HEK293 (cell line): ENCODE data around the gene TMEM187.

ENCODE experiments used
- IKZF3 ChIP-seq: fragments of 450-650 bp; IDR thresholded peaks from 2 replicates; pipeline ENCODE4 v1.5.0; 2018; ENCODE audit warnings: missing biosample characterization, mild to moderate bottlenecking, missing genetic modification characterization, moderate library complexity
- KLF1 ChIP-seq: fragments of 450-650 bp; formaldehyde crosslinking; IDR thresholded peaks from 2 replicates; pipeline ENCODE4 v1.5.1; 2016; ENCODE audit warnings: missing biosample characterization, missing genetic modification characterization
- KLF16 ChIP-seq: fragments of 450-650 bp; formaldehyde crosslinking; IDR thresholded peaks from 2 replicates; pipeline ENCODE4 v1.5.1; 2017; ENCODE audit warnings: missing biosample characterization, missing genetic modification characterization
- ZBTB7A ChIP-seq: fragments of 450-650 bp; formaldehyde crosslinking; IDR thresholded peaks from 2 replicates; pipeline ENCODE4 v1.5.1; 2016; ENCODE audit warnings: low read depth, missing biosample characterization, missing genetic modification characterization
- ZEB2 ChIP-seq: fragments of 450-650 bp; formaldehyde crosslinking; IDR thresholded peaks from 2 replicates; pipeline ENCODE4 v1.5.1; 2016; ENCODE audit warnings: missing biosample characterization, missing genetic modification characterization
- ZNF121 ChIP-seq: fragments of 450-650 bp; formaldehyde crosslinking; IDR thresholded peaks from 2 replicates; pipeline ENCODE4 v1.5.1; 2016; ENCODE audit warnings: missing biosample characterization, missing genetic modification characterization
- ZNF146 ChIP-seq: fragments of 450-650 bp; formaldehyde crosslinking; IDR thresholded peaks from 2 replicates; pipeline ENCODE4 v1.5.1; 2016; ENCODE audit warnings: missing biosample characterization, missing genetic modification characterization
- ZNF157 ChIP-seq: fragments of 450-650 bp; formaldehyde crosslinking; IDR thresholded peaks from 2 replicates; pipeline ENCODE4 v1.5.1; 2016; ENCODE audit warnings: missing biosample characterization, missing genetic modification characterization
- ZNF174 ChIP-seq: fragments of 450-650 bp; formaldehyde crosslinking; IDR thresholded peaks from 2 replicates; pipeline ENCODE4 v1.5.0; 2017; ENCODE audit warnings: missing biosample characterization, mild to moderate bottlenecking, missing genetic modification characterization
- ZNF19 ChIP-seq: fragments of 450-650 bp; formaldehyde crosslinking; IDR thresholded peaks from 2 replicates; pipeline ENCODE4; 2016; ENCODE audit warnings: missing biosample characterization, missing genetic modification characterization, low read depth
- ZNF211 ChIP-seq: fragments of 450-650 bp; formaldehyde crosslinking; IDR thresholded peaks from 2 replicates; pipeline ENCODE4 v1.5.1; 2016; ENCODE audit warnings: low read depth, missing biosample characterization, missing genetic modification characterization
- ZNF214 ChIP-seq: fragments of 450-650 bp; formaldehyde crosslinking; IDR thresholded peaks from 2 replicates; pipeline ENCODE4 v1.5.1; 2017; ENCODE audit warnings: missing biosample characterization, mild to moderate bottlenecking, missing genetic modification characterization, borderline replicate concordance
- ZNF24 ChIP-seq: fragments of 450-650 bp; formaldehyde crosslinking; IDR thresholded peaks from 2 replicates; pipeline ENCODE4 v1.5.1; 2016; ENCODE audit warnings: missing biosample characterization, missing genetic modification characterization
- ZNF302 ChIP-seq: fragments of 450-650 bp; formaldehyde crosslinking; IDR thresholded peaks from 2 replicates; pipeline ENCODE4 v1.5.1; 2016; ENCODE audit warnings: missing biosample characterization, missing genetic modification characterization, low read depth
- ZNF311 ChIP-seq: fragments of 450-650 bp; formaldehyde crosslinking; IDR thresholded peaks from 2 replicates; pipeline ENCODE4 v1.5.1; 2017; ENCODE audit warnings: missing biosample characterization, missing genetic modification characterization, borderline replicate concordance
- ZNF423 ChIP-seq: fragments of 450-650 bp; formaldehyde crosslinking; IDR thresholded peaks from 2 replicates; pipeline ENCODE4 v1.5.1; 2016; ENCODE audit warnings: missing biosample characterization, missing genetic modification characterization
- ZNF571 ChIP-seq: fragments of 450-650 bp; formaldehyde crosslinking; IDR thresholded peaks from 2 replicates; pipeline ENCODE4 v1.5.0; 2017; ENCODE audit warnings: missing biosample characterization, missing genetic modification characterization
- ZNF658 ChIP-seq: fragments of 450-650 bp; formaldehyde crosslinking; IDR thresholded peaks from 2 replicates; pipeline ENCODE4; 2016; ENCODE audit warnings: missing biosample characterization, missing genetic modification characterization
- ZNF677 ChIP-seq: fragments of 450-650 bp; IDR thresholded peaks from 2 replicates; pipeline ENCODE4 v1.5.0; 2018; ENCODE audit warnings: missing biosample characterization, mild to moderate bottlenecking, missing genetic modification characterization, moderate library complexity
- ZNF701 ChIP-seq: fragments of 450-650 bp; formaldehyde crosslinking; IDR thresholded peaks from 2 replicates; pipeline ENCODE4 v1.5.1; 2016; ENCODE audit warnings: missing biosample characterization, missing genetic modification characterization
- ZNF768 ChIP-seq: fragments of 450-650 bp; formaldehyde crosslinking; IDR thresholded peaks from 2 replicates; pipeline ENCODE4 v1.5.1; 2018; ENCODE audit warnings: missing biosample characterization, mild to moderate bottlenecking, missing genetic modification characterization
- ZNF776 ChIP-seq: fragments of 450-650 bp; formaldehyde crosslinking; IDR thresholded peaks from 2 replicates; pipeline ENCODE4 v1.5.0; 2017; ENCODE audit warnings: missing biosample characterization, missing genetic modification characterization, borderline replicate concordance
- ZSCAN16 ChIP-seq: fragments of 450-650 bp; formaldehyde crosslinking; IDR thresholded peaks from 2 replicates; pipeline ENCODE4 v1.5.1; 2016; ENCODE audit warnings: missing biosample characterization, missing genetic modification characterization
- TF ChIP-seq, protein P1 (sequence below): fragments of 450-650 bp; formaldehyde crosslinking; IDR thresholded peaks from 2 replicates; pipeline ENCODE4 v1.5.1; 2016; ENCODE audit warnings: missing biosample characterization, missing genetic modification characterization
- TF ChIP-seq, protein P2 (sequence below): fragments of 450-650 bp; formaldehyde crosslinking; IDR thresholded peaks from 2 replicates; pipeline ENCODE4 v1.5.1; 2016; ENCODE audit warnings: missing biosample characterization, missing genetic modification characterization
- TF ChIP-seq, protein P3 (sequence below): fragments of 450-650 bp; formaldehyde crosslinking; IDR thresholded peaks from 2 replicates; pipeline ENCODE4 v1.5.1; 2016; ENCODE audit warnings: missing biosample characterization, missing genetic modification characterization
- TF ChIP-seq, protein P4 (sequence below): fragments of 450-650 bp; formaldehyde crosslinking; IDR thresholded peaks from 2 replicates; pipeline ENCODE4 v1.5.1; 2017; ENCODE audit warnings: missing biosample characterization, missing genetic modification characterization
- TF ChIP-seq, protein P5 (sequence below): fragments of 450-650 bp; formaldehyde crosslinking; optimal IDR thresholded peaks from 2 replicates; pipeline ENCODE3; 2016; ENCODE audit warnings: missing biosample characterization, mild to moderate bottlenecking, missing genetic modification characterization
- TF ChIP-seq, protein P6 (sequence below): IDR thresholded peaks from 2 replicates; pipeline ENCODE4 v1.6.1; 2011; ENCODE audit warnings: mild to moderate bottlenecking, low read depth, low read length, borderline replicate concordance

TMEM187 gene

DNA sequence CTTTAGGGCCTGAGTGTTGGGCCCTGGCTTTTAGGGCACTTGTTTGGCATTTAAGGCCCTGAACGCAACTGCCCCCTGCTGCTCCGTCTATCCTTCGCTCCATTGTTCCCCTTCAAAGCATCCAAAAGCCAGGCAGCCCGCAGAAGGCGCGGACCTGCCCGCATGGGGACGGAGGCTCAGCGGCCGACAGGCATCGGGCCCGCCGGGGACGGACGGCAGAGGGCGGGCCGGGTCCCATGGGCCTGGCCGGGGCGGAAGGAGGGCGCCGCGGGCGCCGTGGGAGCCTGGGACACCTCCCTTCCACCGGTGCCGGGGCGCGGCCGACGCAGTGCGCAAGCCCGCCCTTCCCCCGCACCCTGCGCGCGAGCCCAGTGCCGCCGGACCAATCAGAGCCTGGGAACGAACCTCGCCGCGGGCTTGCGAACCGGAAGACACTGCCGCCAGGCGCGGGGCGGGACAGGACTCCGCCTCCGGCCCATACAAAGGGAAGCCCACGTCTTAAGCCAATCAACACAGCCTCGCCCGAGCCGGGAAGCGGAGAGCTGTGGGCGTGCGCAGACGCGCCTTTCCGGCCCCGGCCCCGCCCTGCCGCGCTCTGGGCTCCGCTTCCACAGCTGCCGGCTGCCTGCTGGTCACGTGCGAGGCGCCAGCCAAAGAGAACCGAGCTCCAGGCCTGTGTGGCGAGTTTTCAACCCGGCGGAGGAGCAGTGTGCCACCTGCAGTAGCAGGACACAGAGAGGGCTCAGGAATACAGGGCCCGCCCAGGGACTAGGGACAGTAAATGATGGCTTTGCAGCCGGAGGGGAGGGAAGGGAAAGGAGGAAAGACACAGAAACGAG is 44.4 kb upstream of the TMEM187 start (continued):
- TF ChIP-seq ZSCAN16 (tag by site-specific recombination) (no peak), ZNF311 (no peak), ZEB2 (tag by site-specific recombination) (peak; percentile 70), ZNF174 (tag by site-specific recombination) (no peak), ZNF571 (no peak), ZNF146 (tag by site-specific recombination) (peak; percentile 2; the same call in 1 of the 2 replicates), ZNF423 (tag by site-specific recombination) (peak; percentile 46; the same call in 1 of the 2 replicates), ZNF658 (tag by site-specific recombination) (no peak), ZNF24 (no peak), ZNF211 (tag by site-specific recombination) (no peak), ZNF19 (tag by site-specific recombination) (no peak), KLF1 (tag by site-specific recombination) (peak; percentile 95), ZNF302 (tag by site-specific recombination) (no peak), KLF16 (tag by site-specific recombination) (no peak), ZNF768 (tag by site-specific recombination) (no peak; the same call in 1 of the 2 replicates), ZNF157 (tag by site-specific recombination) (no peak), ZBTB7A (tag by site-specific recombination) (no peak), IKZF3 (tag by site-specific recombination) (peak; percentile 72), ZNF677 (peak; percentile 50; the same call in 1 of the 2 replicates), ZNF121 (tag by site-specific recombination) (peak; percentile 71), ZNF776 (no peak), ZNF214 (no peak), ZNF701 (no peak)
- TF ChIP-seq, protein P1, sequence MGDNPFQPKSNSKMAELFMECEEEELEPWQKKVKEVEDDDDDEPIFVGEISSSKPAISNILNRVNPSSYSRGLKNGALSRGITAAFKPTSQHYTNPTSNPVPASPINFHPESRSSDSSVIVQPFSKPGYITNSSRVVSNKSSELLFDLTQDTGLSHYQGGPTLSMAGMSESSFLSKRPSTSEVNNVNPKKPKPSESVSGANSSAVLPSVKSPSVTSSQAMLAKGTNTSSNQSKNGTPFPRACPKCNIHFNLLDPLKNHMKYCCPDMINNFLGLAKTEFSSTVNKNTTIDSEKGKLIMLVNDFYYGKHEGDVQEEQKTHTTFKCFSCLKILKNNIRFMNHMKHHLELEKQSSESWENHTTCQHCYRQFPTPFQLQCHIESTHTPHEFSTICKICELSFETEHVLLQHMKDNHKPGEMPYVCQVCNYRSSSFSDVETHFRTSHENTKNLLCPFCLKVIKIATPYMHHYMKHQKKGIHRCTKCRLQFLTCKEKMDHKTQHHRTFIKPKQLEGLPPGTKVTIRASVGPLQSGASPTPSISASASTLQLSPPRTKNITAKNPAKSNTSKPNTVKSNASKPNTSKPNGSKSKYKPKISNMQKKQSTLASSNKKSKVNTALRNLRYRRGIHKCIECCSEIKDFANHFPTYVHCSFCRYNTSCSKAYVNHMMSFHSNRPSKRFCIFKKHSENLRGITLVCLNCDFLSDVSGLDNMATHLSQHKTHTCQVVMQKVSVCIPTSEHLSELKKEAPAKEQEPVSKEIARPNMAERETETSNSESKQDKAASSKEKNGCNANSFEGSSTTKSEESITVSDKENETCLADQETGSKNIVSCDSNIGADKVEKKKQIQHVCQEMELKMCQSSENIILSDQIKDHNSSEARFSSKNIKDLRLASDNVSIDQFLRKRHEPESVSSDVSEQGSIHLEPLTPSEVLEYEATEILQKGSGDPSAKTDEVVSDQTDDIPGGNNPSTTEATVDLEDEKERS = no peak
- TF ChIP-seq, protein P2, sequence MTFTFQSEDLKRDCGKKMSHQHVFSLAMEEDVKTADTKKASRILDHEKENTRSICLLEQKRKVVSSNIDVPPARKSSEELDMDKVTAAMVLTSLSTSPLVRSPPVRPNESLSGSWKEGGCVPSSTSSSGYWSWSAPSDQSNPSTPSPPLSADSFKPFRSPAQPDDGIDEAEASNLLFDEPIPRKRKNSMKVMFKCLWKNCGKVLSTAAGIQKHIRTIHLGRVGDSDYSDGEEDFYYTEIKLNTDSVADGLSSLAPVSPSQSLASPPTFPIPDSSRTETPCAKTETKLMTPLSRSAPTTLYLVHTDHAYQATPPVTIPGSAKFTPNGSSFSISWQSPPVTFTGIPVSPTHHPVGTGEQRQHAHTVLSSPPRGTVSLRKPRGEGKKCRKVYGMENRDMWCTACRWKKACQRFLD (tag by site-specific recombination) = no peak
- TF ChIP-seq, protein P3, sequence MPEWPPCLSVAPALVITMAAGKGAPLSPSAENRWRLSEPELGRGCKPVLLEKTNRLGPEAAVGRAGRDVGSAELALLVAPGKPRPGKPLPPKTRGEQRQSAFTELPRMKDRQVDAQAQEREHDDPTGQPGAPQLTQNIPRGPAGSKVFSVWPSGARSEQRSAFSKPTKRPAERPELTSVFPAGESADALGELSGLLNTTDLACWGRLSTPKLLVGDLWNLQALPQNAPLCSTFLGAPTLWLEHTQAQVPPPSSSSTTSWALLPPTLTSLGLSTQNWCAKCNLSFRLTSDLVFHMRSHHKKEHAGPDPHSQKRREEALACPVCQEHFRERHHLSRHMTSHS (tag by site-specific recombination) = no peak
- TF ChIP-seq, protein P4, sequence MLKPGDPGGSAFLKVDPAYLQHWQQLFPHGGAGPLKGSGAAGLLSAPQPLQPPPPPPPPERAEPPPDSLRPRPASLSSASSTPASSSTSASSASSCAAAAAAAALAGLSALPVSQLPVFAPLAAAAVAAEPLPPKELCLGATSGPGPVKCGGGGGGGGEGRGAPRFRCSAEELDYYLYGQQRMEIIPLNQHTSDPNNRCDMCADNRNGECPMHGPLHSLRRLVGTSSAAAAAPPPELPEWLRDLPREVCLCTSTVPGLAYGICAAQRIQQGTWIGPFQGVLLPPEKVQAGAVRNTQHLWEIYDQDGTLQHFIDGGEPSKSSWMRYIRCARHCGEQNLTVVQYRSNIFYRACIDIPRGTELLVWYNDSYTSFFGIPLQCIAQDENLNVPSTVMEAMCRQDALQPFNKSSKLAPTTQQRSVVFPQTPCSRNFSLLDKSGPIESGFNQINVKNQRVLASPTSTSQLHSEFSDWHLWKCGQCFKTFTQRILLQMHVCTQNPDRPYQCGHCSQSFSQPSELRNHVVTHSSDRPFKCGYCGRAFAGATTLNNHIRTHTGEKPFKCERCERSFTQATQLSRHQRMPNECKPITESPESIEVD (tag by site-specific recombination) = no peak
- TF ChIP-seq, protein P5, sequence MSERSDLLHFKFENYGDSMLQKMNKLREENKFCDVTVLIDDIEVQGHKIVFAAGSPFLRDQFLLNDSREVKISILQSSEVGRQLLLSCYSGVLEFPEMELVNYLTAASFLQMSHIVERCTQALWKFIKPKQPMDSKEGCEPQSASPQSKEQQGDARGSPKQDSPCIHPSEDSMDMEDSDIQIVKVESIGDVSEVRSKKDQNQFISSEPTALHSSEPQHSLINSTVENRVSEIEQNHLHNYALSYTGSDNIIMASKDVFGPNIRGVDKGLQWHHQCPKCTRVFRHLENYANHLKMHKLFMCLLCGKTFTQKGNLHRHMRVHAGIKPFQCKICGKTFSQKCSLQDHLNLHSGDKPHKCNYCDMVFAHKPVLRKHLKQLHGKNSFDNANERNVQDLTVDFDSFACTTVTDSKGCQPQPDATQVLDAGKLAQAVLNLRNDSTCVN (tag by site-specific recombination) = peak; percentile 98
- TF ChIP-seq, protein P6, sequence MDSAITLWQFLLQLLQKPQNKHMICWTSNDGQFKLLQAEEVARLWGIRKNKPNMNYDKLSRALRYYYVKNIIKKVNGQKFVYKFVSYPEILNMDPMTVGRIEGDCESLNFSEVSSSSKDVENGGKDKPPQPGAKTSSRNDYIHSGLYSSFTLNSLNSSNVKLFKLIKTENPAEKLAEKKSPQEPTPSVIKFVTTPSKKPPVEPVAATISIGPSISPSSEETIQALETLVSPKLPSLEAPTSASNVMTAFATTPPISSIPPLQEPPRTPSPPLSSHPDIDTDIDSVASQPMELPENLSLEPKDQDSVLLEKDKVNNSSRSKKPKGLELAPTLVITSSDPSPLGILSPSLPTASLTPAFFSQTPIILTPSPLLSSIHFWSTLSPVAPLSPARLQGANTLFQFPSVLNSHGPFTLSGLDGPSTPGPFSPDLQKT = peak; percentile 86
